Thoracic aorta (tissue), 2 donors: ENCODE results near the gene E2F8. TPM values are rescaled to one million over a fixed set of nuclear protein-coding genes. Genes with fewer than 3 reads are reported as not detected.

ENCODE experiments used
- ATAC-seq: fragments of 150-250 bp; one replicate; pipeline ENCODE4 v1.8.0; 2017; ENCODE audit warnings: low read depth; ENCODE audit not compliant: insufficient number of reproducible peaks, low FRiP score
- DNase-seq: peaks from one replicate; pipeline ENCODE4 v3.0.0-alpha.2; 2020; ENCODE audit warnings: low spot score
- H3K27ac ChIP-seq, 2 donors: fragments of 200-600 bp; sonication (generic); 1 replicate in 1 of 2; 2 replicates in 1 of 2; pipeline ENCODE4 v1.5.1; 2016; ENCODE audit warnings: mild to moderate bottlenecking in 2 of 2, moderate library complexity in 2 of 2
- H3K27me3 ChIP-seq: fragments of 200-600 bp; sonication (generic); replicated peaks from 2 replicates; pipeline ENCODE4 v1.6.0; 2016; ENCODE audit warnings: mild to moderate bottlenecking; ENCODE audit not compliant: insufficient read depth
- H3K36me3 ChIP-seq: fragments of 200-600 bp; sonication (generic); one replicate; pipeline ENCODE4 v1.5.1; 2016
- H3K4me1 ChIP-seq, 2 donors: fragments of 200-600 bp; sonication (generic); 1 replicate in 1 of 2; 2 replicates in 1 of 2; pipeline versions ENCODE4 v1.5.1 to v1.6.0; 2016; ENCODE audit warnings: low read depth in 2 of 2, mild to moderate bottlenecking in 1 of 2; ENCODE audit not compliant: control insufficient read depth in 1 of 2
- H3K4me3 ChIP-seq: fragments of 200-600 bp; sonication (generic); 2 replicates; pipeline ENCODE4 v1.5.1; 2016; ENCODE audit warnings: mild to moderate bottlenecking
- H3K9me3 ChIP-seq: fragments of 200-600 bp; sonication (generic); 2 replicates; pipeline ENCODE4 v1.5.1; 2016
- total RNA-seq, 2 donors: library from RNA; depleted of rRNA; stranded (reverse); fragments of >200 nt; gene quantifications; one replicate each; pipeline versions ENCODE4 v1.1.0 to v1.2.3, GENCODE V29; 2016
- TF ChIP-seq, protein P1 (sequence below): fragments of 200-600 bp; sonication (generic); IDR thresholded peaks from one replicate; pipeline ENCODE4 v1.5.1; 2019; ENCODE audit warnings: antibody characterized with exemption

E2F8 gene
- total RNA-seq, 2 donors from 2014 or later = not detected

DNA sequence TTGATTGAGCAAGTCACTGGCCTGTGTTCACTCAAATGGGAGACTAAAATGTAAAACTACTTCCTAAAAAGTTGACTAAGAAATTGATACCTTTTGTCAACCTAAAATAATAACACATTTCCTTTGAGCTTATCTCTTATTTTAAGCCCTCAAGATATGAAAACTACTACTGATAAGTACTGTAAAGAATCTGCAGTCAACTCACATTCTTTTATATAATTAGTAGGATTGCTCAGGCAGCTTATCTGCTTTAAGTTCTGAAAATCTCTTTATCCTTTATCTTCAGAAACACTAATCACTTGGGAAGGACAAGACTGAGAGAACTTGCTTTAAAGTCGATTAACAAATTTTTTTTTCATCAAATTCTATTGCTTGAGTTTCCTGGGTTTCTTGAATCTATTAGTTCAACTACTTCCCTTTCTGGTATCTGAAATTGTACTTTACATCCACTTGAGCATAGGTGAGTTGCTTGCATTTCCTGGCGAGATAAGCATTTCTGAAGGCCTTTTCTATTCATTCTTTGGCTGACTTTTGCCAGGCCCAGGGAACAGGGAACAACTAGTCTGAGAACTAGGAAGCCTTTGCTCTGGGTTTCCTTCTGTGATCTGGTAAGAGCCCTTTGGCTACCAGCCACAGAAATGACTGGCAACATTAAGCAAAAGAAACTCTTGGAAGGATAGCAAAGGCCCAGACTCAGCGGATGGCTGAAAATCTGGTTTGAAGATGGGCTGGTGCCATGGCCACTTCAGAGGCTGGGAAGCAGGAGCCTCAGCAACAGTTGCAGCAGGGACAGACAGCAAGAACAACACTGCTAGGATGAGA lies 19.6 kb downstream of the E2F8 start:
- ATAC-seq = no peak
- Histone ChIP-seq H3K27me3 (no peaks in the 10 kb centered on the region), H3K27ac (no peak overlapping the region), H3K9me3 (no peaks in the 10 kb centered on the region), H3K4me3 (no peak overlapping the region), H3K36me3 (no peaks in the 10 kb centered on the region), H3K4me1 (no peaks in the 10 kb centered on the region)
- TF ChIP-seq, protein P1, sequence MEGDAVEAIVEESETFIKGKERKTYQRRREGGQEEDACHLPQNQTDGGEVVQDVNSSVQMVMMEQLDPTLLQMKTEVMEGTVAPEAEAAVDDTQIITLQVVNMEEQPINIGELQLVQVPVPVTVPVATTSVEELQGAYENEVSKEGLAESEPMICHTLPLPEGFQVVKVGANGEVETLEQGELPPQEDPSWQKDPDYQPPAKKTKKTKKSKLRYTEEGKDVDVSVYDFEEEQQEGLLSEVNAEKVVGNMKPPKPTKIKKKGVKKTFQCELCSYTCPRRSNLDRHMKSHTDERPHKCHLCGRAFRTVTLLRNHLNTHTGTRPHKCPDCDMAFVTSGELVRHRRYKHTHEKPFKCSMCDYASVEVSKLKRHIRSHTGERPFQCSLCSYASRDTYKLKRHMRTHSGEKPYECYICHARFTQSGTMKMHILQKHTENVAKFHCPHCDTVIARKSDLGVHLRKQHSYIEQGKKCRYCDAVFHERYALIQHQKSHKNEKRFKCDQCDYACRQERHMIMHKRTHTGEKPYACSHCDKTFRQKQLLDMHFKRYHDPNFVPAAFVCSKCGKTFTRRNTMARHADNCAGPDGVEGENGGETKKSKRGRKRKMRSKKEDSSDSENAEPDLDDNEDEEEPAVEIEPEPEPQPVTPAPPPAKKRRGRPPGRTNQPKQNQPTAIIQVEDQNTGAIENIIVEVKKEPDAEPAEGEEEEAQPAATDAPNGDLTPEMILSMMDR = no peak
- DNase-seq = no peak

DNA sequence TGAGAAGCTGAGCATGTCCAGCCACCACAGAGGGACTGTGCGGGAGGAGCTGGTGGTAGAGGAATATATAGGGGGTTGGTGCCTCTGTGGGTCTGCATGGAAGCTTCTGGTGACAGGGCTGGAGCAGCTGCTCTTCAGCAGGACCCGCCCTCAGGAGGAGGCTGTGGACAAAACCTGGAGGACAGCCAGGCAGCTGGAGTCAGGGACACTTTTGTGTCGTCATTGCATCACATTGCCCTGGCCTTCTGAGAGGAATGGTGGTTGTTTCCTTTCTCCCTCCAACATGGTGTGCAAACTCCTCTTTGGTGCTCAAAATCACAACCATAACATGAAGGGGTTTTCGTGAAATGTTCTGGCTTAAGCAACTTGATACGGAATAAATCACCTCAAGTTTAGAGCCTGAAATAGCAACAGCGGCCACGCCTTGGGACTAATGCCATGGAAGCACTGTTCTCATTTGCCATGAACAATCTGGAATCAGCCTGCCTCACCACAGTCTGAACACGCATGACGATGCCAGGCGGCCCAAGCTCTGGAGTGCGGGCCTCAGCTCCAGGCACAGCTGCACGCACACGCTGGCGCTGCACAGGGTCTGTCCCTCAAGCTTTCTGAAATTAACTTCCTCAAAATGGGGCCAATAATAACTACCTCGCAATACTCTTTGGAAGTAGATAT lies 21.8 kb downstream of the E2F8 start:
- H3K36me3 ChIP-seq = no peaks in the 10 kb centered on the region
- no peak for DNase-seq
- no peaks in the 10 kb centered on the region for H3K4me1 ChIP-seq
- no peaks in the 10 kb centered on the region for H3K27me3 ChIP-seq
- no peaks in the 10 kb centered on the region for H3K9me3 ChIP-seq
- TF ChIP-seq, protein P1 = no peak
- H3K27ac ChIP-seq = no peak overlapping the region
- no peak overlapping the region for H3K4me3 ChIP-seq
- no peak for ATAC-seq

DNA sequence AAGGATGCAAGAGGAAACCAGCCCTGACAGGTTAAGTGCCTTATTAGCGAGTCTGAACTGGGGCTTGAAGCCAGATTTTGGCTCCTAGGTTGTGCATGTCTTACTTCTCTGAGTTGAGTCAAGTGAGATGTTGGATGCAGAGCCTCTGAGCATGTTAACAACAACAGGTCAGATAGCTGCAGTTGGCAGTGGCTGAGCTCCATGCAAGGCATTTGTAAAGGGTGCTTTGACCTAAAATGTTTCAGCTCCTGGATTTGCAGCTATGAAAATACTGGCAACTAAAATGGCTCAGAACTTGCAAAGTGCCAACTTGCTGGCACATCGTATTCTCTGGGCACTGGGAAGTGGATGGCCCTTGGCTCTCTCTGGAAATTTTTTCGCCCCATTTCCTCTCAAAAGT lies 22.5 kb downstream of the E2F8 start:
- ATAC-seq = no peak
- Histone ChIP-seq H3K4me1 (no peaks in the 10 kb centered on the region), H3K27ac (no peak overlapping the region), H3K4me3 (no peak overlapping the region), H3K27me3 (no peaks in the 10 kb centered on the region), H3K36me3 (no peaks in the 10 kb centered on the region), H3K9me3 (no peaks in the 10 kb centered on the region)
- TF ChIP-seq, protein P1 = no peak
- no peak for DNase-seq

DNA sequence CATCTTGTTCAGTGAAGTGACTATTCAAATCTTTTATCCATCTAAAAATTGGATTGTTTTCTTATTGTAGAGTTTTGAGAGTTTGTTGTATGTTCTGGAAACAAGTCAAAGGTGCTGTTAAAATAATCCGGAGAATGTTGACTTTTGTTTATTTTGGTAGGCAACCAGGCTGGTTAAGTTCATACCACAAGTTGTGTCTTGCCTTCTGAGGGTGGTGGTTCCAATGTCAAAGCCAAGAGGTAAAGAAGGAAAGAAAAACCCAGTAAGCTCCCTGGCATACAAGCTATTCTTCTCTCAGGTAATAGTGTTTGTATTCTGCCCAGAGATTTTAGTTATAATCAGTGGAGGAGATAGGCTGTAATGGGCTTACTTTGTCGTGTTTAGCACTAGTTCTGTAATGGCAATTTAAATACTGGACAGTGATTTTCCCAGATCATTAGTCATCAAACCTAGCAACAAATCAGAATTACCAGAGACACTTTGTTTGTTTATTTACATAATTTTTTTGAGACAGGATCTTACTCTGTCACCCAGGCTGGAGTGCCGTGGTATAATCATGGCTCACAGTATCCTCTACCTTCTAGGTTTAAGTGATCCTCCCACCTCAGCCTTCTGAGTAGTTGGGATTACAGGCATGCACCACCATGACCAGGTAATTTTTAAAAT lies 23.9 kb downstream of the E2F8 start:
- no peak overlapping the region for H3K4me3 ChIP-seq
- no peak overlapping the region for H3K27ac ChIP-seq
- TF ChIP-seq, protein P1 = no peak
- no peaks in the 10 kb centered on the region for H3K36me3 ChIP-seq
- no peaks in the 10 kb centered on the region for H3K4me1 ChIP-seq
- ATAC-seq (no peak), DNase-seq (no peak)
- H3K9me3 ChIP-seq = no peaks in the 10 kb centered on the region
- H3K27me3 ChIP-seq = no peaks in the 10 kb centered on the region

DNA sequence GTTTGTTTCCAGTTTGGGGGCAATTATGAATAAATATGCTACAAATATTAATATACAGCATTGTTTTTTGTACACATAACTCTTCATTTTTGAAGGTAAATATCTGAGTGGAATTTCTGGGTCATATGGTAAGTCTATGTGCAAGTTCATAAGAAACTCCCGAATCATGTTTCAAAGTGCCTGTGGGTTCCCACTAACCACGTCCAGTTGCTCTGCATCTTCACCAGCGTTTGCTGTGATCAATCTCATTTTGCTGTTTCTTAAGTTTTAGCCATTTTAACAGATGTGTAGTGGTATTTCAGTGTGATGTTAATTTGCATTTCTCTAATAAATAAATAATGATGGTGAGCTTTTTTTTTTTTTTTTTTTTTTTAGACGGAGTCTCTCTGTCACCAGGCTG lies 24.7 kb downstream of the E2F8 start:
- H3K27me3 ChIP-seq = no peaks in the 10 kb centered on the region
- H3K9me3 ChIP-seq = no peaks in the 10 kb centered on the region
- no peaks in the 10 kb centered on the region for H3K4me1 ChIP-seq
- ATAC-seq (no peak), DNase-seq (no peak)
- H3K27ac ChIP-seq = no peak overlapping the region
- H3K36me3 ChIP-seq = no peaks in the 10 kb centered on the region
- TF ChIP-seq, protein P1 = no peak
- no peak overlapping the region for H3K4me3 ChIP-seq
